Activated CD8-positive, alpha-beta memory T cell treated with anti-CD3 and anti-CD28 coated beads for 1 hour (primary cell): ENCODE data around the gene DRG2.

Experiments used
- DNase-seq, 2 donors: peaks; one replicate each; pipeline ENCODE4 v3.0.0-alpha.2; 2020; ENCODE audit warnings: low read depth in 1 of 2; ENCODE audit errors: extremely low read depth in 1 of 2

Gene DRG2

GRCh38 chr17:18111330-18111971, 23.7 kb downstream of the DRG2 start:
- no peak for DNase-seq

- no peak for DNase-seq
These were observed 27.8 kb downstream of the DRG2 start for GRCh38 chr17:18115517-18115916.

GRCh38 chr17:18116078-18116477, 28.3 kb downstream of the DRG2 start:
- no peak for DNase-seq

- DNase-seq = no peak
These were observed 29.8 kb downstream of the DRG2 start for GRCh38 chr17:18117533-18117932.

GRCh38 chr17:18117982-18118975, 30.5 kb downstream of the DRG2 start:
- no peak for DNase-seq

GRCh38 chr17:18119166-18119745, 31.5 kb downstream of the DRG2 start:
- no peak for DNase-seq

GRCh38 chr17:18119938-18120337, 32.2 kb downstream of the DRG2 start:
- no peak for DNase-seq

DNA sequence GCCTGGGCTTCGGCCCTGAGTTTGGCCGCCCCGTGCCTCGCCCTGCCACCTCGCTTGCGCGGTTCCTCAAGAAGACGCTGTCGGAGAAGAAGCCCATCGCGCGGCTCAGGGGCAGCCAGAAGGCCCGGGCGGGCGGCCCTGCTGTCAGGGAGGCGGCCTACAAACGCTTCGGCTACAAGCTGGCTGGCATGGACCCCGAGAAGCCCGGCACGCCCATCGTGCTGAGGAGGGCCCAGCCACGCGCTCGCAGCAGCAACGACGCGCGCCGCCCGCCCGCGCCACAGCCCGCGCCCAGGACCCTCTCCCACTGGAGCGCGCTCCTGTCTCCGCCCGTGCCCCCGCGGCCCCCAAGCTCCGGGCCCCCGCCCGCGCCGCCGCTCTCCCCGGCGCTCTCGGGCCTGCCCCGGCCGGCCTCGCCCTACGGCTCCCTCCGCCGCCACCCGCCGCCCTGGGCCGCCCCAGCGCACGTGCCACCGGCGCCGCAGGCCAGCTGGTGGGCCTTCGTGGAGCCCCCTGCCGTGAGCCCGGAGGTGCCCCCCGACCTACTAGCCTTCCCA, 32.8 kb downstream of the DRG2 start:
- DNase-seq = no peak

DNA sequence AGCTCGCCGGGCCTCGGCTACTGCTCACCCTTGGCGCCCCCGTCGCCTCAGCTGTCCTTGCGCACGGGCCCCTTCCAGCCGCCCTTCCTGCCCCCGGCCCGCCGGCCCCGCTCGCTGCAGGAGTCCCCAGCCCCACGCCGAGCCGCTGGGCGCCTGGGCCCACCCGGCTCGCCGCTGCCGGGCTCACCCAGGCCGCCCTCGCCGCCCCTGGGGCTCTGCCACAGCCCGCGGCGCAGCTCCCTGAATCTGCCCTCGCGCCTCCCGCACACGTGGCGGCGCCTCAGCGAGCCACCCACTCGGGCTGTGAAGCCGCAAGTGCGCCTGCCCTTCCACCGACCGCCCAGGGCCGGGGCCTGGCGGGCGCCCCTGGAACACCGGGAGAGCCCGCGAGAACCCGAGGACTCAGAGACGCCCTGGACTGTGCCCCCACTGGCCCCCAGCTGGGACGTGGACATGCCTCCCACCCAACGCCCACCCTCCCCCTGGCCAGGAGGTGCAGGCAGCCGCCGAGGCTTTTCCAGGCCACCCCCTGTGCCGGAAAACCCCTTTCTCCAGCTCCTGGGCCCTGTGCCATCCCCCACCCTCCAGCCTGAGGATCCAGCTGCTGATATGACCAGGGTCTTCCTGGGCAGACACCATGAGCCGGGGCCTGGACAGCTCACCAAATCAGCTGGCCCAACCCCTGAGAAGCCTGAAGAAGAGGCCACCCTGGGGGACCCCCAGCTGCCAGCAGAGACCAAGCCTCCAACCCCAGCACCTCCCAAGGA, 33.6 kb downstream of the DRG2 start:
- DNase-seq = no peak

DNA sequence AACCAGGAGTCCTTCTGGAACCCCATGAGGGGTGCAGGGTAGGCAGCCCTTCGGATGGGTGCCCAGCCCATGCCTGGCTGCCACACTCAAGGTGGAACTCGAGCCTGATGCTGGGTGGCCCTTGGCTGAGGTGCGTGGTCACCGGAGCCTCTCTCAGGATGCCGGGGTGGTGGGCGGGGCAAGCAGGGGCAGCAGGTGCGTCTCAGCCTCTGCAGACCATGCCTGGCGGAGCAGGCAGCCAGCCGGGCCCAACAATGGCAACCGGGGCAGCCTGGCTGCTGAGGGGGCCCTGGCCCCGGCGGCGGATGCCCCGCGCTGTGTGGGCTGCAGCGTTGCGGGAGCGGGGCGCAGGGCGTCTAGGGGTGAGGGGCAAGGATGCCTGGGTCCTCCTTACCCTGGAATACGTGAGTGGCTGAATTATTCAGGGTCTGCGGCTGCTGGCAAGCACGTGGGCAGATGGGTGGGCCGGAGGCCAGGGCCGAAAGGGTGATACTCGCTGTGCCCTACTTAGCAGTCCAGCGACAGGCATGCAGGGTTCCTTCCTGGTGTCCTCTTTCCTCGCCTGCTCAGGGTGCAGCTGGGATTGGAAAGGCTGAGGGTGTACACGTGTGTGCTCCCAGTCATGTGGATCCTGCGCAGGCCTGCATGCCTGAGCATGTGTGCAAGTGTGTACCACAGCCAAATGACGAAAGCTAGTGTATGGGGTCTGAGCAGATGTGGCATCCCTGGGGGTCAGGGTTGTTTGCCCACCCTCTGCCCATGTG, 35.4 kb downstream of the DRG2 start:
- DNase-seq = no peak

DNA sequence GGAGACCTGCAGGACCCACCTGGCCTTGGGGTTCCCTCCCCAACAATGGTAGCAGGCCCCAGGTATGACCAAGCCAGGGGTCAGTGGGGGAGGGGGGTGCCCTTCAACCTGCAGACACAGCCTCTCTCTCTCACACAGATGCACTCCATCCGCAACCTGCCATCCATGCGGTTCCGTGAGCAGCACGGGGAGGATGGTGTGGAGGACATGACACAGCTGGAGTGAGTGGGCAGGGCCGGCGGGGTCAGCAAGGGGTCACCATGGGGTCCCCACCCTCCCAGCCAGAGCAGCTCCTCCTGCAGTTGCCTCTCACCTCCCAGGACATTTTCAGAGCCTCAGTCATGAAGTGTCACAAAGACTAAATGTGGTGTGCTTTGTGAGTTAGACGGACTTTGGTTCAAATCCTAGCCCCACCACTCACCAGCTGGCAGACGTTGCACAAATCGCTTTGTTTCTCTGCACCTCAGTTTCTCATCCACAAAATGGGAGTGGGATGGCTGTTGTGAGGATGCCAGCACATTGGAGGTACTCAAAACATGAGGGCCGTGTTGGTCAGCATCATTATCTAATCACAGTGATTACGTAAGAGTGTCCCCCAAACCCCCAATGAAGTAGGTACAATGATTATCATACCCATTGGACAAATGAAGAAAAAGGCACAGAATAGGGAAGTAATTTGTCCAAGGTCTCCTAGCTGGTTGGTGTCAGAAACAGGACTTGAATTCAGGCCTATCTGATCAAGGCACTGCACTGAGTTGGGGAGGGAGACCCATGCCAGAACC, 36.8 kb downstream of the DRG2 start:
- no peak for DNase-seq

- DNase-seq = no peak
These were observed 41.3 kb downstream of the DRG2 start for GRCh38 chr17:18129041-18129502.

- no peak for DNase-seq
These were observed 45.0 kb downstream of the DRG2 start for GRCh38 chr17:18132711-18133110.

DNA sequence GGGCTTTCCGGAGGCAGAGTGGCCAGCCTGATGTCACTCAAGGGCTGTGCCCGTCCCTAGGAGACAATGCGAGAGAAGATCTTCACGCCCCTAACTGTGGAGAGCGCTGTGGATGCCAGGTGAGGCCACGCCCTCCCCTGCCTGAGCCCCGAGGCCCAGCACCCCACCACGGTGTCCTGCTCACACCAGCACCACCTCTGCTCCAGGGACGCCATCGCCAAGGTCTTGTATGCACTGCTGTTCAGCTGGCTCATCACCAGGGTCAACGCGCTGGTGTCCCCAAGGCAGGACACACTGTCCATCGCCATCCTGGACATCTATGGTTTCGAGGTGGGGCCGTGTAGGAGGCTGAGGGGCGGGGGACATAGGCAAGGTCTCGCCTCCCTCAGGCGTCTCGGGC, 48.6 kb downstream of the DRG2 start:
- DNase-seq = no peak

- DNase-seq = no peak
These were observed 50.5 kb downstream of the DRG2 start for GRCh38 chr17:18138065-18138749.

- DNase-seq = no peak
These were observed 51.3 kb downstream of the DRG2 start for GRCh38 chr17:18139092-18139491.

GRCh38 chr17:18139498-18139897, 51.8 kb downstream of the DRG2 start:
- DNase-seq = no peak

DNA sequence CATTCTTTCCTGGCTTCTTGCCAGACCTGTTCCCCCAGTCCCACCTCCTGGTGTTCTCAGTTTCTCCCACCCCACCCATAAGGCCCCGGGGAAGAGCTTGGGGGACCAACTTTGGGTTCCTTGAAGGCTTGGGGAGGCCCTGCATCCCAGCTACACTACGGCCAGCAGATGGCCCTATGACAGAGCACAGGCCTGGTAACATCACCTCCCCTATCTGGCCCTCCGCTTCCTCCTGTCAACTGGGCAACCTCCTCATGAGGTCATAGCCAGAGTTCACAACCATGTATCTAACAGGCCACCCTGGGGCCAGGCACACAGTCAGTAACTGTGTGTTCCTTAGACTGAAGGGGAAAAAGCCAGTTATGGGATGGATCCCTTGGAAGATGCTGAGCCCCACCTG, 52.2 kb downstream of the DRG2 start:
- no peak for DNase-seq

DNA sequence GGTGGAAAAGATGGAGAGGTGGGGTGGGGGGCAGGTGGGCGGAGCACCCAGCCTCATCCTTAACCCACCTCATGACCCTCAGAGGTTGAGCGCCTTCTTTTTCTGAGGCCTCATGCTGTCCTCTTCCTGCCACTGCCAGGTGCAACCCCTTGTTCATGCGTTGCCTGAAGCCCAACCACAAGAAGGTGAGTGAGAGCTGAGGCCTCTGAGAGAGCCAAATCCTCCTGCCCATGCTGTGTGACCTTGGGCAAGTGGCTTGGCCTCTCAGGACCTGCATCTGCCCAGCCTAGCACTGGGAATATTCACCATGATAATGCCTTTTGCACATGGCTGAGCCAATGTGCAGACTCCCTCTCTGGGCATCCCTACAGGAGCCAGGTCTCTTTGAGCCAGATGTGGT, 52.9 kb downstream of the DRG2 start:
- no peak for DNase-seq
